ENCODE data around the gene BEST4. TPM values are rescaled to one million over a fixed set of nuclear protein-coding genes. Genes with fewer than 3 reads are reported as not detected.

Gene BEST4
- polyA plus RNA-seq, 1 donor from 2014 or later = not detected

- H3K9me3 ChIP-seq (ENCODE audit: low read length) = no peaks in the 10 kb centered on the region
- H3K27ac ChIP-seq (ENCODE audit: low read length) = no peak overlapping the region
- no peak overlapping the region for H3K4me3 ChIP-seq (ENCODE audit: low read length)
- peaks cover 2% of the 10 kb centered on the region for H4K20me1 ChIP-seq (ENCODE audit: insufficient read depth)
- H3K9ac ChIP-seq (ENCODE audit: low read length) = no peak overlapping the region
- no peaks in the 10 kb centered on the region for H3K36me3 ChIP-seq (ENCODE audit: insufficient read depth, low read length)
- peaks cover 21% of the 10 kb centered on the region for H3K27me3 ChIP-seq (ENCODE audit: insufficient read depth, low read depth, low read length)
- TF ChIP-seq REST (IDR thresholded peaks at IDR 0.05; ENCODE audit: borderline replicate concordance) = no peak
- no peak for TF ChIP-seq EP300 (conservative IDR thresholded peaks at IDR 0.05; ENCODE audit: poor library complexity, severe bottlenecking)
- TF ChIP-seq TAF1 (IDR thresholded peaks at IDR 0.05; ENCODE audit: low read depth) = no peak
- TF ChIP-seq RAD21 (conservative IDR thresholded peaks at IDR 0.05) = no peak
- no peak for TF ChIP-seq POLR2AphosphoS5 (IDR thresholded peaks at IDR 0.05)
- no peak for TF ChIP-seq CTCF (IDR thresholded peaks at IDR 0.05; ENCODE audit: poor library complexity, severe bottlenecking)
- TF ChIP-seq MXI1 (conservative IDR thresholded peaks at IDR 0.05; ENCODE audit: poor library complexity, severe bottlenecking) = no peak
- no peak for TF ChIP-seq EZH2 (IDR thresholded peaks at IDR 0.05; ENCODE audit: borderline replicate concordance, insufficient read depth, low read length, poor library complexity, severe bottlenecking)
- no peak for TF ChIP-seq SMC3 (conservative IDR thresholded peaks at IDR 0.05; ENCODE audit: poor library complexity)
- H3F3A ChIP-seq (ENCODE audit: insufficient read depth, low read length, poor library complexity, severe bottlenecking) = no peaks in the 10 kb centered on the region
- no peak overlapping the region for H2AFZ ChIP-seq (ENCODE audit: low read depth, low read length)
- no peaks in the 10 kb centered on the region for H3K9me2 ChIP-seq (ENCODE audit: insufficient read depth, low read length)
- H3K4me2 ChIP-seq (ENCODE audit: low read length) = no peak overlapping the region
- H3K79me2 ChIP-seq (replicated peaks; ENCODE audit: insufficient read depth, low read length) = peaks cover 9% of the 10 kb centered on the region
Observed at GRCh38 chr1:44780583-44781121, 7.3 kb downstream of the BEST4 start.

- Histone ChIP-seq H3K9me2 (ENCODE audit: insufficient read depth, low read length) (no peaks in the 10 kb centered on the region), H3F3A (ENCODE audit: insufficient read depth, low read length, poor library complexity, severe bottlenecking) (no peaks in the 10 kb centered on the region), H3K9ac (ENCODE audit: low read length) (no peak overlapping the region), H3K27ac (ENCODE audit: low read length) (no peak overlapping the region), H3K79me2 (replicated peaks; ENCODE audit: insufficient read depth, low read length) (peaks cover 10% of the 10 kb centered on the region), H3K4me2 (ENCODE audit: low read length) (no peak overlapping the region), H3K27me3 (ENCODE audit: insufficient read depth, low read depth, low read length) (peaks cover 6% of the 10 kb centered on the region), H3K36me3 (ENCODE audit: insufficient read depth, low read length) (no peaks in the 10 kb centered on the region), H2AFZ (ENCODE audit: low read depth, low read length) (no peak overlapping the region), H3K9me3 (ENCODE audit: low read length) (no peaks in the 10 kb centered on the region), H3K4me3 (ENCODE audit: low read length) (no peak overlapping the region), H4K20me1 (ENCODE audit: insufficient read depth) (peaks cover 2% of the 10 kb centered on the region)
- TF ChIP-seq EZH2 (IDR thresholded peaks at IDR 0.05; ENCODE audit: borderline replicate concordance, insufficient read depth, low read length, poor library complexity, severe bottlenecking) (no peak), MXI1 (conservative IDR thresholded peaks at IDR 0.05; ENCODE audit: poor library complexity, severe bottlenecking) (no peak), CTCF (IDR thresholded peaks at IDR 0.05; ENCODE audit: poor library complexity, severe bottlenecking) (no peak), TAF1 (IDR thresholded peaks at IDR 0.05; ENCODE audit: low read depth) (no peak), REST (IDR thresholded peaks at IDR 0.05; ENCODE audit: borderline replicate concordance) (no peak), POLR2AphosphoS5 (IDR thresholded peaks at IDR 0.05) (no peak), SMC3 (conservative IDR thresholded peaks at IDR 0.05; ENCODE audit: poor library complexity) (no peak), RAD21 (conservative IDR thresholded peaks at IDR 0.05) (no peak), EP300 (conservative IDR thresholded peaks at IDR 0.05; ENCODE audit: poor library complexity, severe bottlenecking) (no peak)
Observed at GRCh38 chr1:44778705-44779576, 9.0 kb downstream of the BEST4 start.

All from neural cell (in vitro differentiated cells).